SKM-1 treated with dmso at 0.1 percent for 144 hours (cell line): Measurements from ENCODE around the gene CX3CL1.

Source experiments
- DNase-seq: peaks from one replicate; lab custom pipeline; 2025; ENCODE audit not compliant: unreplicated experiment; lab: John Stamatoyannopoulos, UW

CX3CL1 gene

DNA sequence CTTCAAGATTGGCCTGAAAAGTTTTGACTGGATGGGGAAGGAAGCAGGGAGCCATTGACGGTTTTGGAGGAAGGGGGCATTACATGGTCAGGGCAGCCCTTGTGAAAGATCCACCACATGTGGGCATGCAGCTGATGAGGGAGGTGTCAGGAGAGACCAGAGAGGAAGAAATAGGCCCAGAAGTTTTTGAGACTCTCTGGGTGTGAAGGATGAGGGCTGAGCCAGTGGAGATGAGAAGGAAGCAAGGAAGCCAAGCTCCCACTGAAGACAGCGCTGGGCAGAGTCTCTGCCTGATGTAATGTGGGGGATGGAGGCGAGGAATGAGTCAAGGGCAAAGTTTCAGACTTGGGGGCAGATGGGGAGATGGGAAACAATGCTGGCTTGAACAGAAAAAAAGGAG lies 32.8 kb downstream of the CX3CL1 start:
- DNase-seq: no peak

DNA sequence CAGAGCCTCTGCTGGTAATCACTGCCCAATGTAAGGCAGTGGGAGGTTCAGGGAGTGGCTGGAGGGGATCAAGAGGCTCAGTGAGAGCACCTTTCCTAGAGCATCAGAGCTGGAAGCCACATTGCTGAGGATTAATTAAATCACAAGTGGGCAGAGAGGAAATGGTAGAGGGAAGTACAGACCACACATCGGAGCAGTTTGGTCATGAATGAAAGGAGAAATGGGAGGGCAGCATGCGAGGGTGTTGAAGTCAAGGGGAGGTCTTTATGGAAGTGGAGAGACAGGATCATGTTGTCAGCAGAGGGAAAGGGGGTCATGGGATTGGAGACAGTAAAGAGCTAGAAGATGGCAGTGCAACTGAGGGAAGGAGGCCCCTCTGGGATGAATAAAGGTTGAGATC lies 34.6 kb downstream of the CX3CL1 start:
- DNase-seq: peak; percentile 6

DNA sequence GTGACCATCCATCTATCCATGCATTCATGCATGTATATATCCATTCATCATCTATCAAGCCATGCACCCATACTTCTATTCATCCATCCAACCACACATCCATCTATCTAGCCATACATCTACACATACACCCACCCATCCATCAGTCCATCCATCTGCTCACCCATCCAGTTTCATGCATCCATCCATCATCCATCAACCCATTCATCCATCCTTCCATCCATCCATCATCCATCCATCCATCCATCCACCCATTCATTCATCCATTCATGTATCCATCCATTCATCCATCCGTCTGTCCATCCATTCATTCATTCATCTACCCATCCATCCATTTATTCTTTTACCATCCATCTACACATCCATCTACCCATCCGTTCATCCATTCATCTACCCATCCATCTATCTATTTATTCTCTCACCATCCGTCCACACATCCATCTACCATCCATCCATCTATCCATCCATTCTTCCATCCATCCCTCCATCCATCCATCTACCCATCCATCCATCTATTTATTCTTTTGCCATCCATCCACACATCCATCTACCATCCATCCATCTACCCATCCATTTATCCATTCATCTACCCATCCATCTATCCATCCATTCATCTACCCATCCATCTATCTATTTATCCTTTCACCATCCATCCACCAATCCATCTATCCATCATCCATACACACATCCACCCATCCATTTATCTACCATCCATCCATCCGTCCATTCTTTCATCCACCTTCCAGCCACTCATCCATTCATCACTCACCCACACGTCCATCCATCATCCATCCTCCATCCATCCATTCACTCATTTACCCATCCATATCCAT lies 35.4 kb downstream of the CX3CL1 start:
- no peak for DNase-seq

DNA sequence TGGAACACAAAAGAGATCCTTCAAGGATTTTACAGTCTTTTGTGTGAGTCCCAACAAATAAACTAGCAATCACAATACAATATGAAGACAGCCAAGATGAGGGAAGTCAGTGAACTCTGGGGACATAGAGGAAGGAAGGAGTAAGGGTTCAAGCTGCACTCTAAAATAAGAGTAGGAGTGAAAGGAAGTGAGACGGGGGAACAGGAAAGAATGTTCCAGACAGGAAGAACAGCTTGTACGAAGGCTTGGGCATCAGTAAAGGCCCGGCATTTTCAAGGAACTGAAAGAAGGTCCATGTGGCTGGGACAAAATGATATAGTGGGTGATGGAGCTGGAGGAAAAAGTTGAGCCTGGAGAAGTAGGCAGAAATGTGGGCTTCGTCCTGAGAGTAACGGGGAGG lies 36.8 kb downstream of the CX3CL1 start:
- no peak for DNase-seq

DNA sequence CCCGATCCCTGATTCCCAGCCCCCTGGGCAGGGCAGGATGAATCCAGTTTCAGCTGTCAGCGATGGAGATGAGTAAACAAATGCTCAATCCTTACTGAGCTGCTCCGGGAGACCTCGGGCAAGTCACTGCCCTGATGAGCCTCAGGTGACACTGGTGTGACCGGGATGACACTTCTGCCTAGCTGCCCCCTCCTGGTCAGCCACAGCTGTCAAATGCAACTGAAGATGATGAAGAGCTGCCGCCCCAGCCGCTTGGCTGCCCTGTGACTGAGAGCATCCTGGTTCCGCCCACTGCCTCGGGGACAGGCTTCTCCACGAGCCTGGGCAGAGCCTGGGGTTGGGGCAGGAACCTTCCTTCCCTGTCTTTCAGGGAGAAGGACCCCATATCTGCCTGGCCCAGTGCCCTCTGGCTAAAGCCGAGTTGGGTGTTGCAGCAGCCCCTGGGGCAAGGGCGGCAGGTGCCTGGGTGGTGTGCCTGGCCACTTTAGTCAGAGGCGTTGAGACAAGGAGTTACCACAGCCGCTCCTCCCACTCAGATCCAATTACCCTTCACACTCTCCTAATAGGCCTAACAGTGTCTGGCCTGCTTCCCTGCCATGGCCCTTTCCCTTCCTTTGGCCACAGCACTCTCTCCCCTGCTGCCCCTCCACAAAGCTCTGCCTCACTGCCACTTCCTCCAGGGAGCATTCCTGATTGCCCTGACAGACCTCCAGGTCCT lies 37.7 kb downstream of the CX3CL1 start:
- DNase-seq: no peak

DNA sequence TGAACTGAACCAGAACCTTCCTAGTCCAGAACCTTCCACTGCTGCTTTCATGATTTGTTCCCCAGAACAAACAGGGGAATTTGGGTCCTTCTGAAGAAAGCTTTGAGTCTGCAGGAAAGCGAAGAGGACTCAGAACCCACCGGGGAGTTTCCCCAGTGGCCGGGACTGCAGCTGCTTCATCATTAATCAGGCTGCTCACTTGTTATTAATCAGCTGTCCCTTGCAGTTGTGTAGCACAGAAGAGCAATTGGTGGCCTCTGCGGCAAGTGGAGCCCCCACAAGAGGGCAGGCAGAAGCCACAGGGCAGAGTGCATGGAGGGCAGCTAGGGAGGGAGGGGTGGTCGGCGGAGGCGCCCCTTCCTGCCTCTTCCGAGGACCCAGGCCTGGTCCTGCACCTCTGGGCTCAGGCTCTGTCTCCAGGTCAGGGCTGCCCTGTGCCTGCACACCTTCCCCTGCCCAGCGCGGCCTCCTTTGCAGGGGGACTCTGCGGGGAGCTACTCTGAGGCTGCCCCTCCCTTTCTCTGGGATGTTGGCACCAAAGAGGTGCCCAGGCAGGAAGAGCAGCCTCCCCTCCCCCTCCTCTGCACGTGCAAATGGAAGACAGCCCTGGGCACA lies 39.2 kb downstream of the CX3CL1 start:
- no peak for DNase-seq

DNA sequence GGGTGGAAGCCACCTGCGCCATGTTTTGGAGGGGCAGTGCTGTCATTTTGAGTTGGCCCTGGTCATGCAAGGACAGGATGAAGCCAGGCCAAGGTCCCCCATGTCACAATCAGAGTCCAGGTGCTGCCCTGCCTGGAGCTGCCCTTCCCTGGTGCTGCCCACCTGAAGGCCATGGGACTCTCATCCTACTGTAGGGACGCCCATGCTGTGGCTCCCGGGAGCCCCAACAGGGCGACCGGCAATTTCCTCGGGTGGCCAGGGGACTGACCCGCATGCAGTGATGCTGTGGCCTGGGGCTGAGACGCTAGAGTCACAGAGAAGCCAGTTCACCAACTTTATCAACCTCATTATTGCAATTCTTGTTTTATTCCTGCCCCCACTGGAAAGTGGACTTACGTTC lies 40.3 kb downstream of the CX3CL1 start:
- DNase-seq: no peak

DNA sequence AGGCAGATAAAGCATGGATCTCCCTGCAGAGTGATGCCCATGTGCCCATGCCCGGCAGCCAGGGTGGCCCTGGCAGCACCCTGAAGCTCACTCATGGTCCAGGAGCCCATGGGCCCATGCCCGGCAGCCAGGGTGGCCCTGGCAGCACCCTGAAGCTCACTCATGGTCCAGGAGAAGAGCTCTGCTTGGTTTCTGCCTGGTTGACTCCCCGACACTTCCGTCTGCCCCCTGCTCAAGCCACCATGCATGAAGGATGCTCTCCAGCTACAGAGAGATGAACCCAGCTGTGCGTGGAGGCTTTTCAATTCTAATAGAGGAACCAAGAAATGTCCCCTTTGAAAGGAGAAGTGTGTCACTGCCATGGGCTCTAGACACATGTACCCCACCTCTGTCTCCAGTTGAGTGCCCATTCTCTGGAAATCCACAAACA lies 41.0 kb downstream of the CX3CL1 start:
- DNase-seq: no peak

DNA sequence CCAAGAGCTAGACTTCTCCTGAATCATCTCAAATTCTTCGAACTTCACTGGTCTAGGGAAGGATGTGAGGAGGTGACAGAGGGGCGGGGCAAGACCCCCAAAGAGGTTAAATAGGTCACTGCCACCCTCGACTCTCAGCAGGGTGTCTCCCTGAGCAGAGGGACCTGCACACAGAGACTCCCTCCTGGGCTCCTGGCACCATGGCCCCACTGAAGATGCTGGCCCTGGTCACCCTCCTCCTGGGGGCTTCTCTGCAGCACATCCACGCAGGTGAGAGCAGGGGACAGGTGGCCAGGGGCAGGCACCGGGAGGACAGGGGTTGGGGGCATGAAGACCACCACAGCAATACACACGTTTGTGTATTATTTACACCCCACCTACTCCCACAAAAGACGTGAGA lies 41.4 kb downstream of the CX3CL1 start:
- no peak for DNase-seq

DNA sequence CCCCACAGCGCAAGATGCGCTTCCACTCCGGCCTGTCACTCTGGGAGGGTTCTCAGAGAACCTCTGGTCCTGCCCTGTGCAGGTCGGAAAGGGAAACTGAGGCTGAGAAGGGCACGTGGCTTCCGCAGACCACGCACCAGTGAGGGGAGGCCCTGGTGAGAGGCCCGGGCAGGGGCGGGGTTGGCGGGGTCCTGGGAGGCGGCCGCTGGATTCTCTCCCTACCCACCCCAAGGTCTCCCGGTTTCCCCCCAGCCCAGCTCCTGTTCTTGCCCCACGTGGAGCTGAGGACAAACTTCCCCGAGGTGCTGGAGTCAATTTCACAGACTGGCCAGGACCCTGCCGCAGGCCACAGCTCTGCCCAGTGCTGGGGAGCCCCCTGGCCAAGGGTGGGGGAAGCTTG lies 43.8 kb downstream of the CX3CL1 start:
- DNase-seq: no peak

DNA sequence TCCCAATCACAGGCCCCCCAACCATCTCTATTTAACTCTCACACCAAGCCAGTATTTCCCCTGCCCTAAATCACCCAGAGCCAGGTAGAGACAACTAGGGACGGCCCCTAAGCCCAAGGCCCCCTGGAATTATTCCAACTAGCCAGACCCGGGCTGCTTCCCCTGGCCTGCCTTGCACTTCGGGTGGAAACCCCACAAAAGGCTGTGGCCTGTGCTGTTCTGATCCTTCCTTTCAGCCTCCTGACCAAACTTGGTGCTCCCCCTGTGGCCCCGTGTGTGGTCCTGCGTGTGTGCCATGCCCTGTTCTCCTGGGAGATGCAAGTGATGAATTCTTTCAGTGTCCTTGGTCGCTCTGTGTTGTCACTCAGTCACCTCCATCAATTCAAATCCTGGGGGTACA lies 47.2 kb downstream of the CX3CL1 start:
- no peak for DNase-seq

DNA sequence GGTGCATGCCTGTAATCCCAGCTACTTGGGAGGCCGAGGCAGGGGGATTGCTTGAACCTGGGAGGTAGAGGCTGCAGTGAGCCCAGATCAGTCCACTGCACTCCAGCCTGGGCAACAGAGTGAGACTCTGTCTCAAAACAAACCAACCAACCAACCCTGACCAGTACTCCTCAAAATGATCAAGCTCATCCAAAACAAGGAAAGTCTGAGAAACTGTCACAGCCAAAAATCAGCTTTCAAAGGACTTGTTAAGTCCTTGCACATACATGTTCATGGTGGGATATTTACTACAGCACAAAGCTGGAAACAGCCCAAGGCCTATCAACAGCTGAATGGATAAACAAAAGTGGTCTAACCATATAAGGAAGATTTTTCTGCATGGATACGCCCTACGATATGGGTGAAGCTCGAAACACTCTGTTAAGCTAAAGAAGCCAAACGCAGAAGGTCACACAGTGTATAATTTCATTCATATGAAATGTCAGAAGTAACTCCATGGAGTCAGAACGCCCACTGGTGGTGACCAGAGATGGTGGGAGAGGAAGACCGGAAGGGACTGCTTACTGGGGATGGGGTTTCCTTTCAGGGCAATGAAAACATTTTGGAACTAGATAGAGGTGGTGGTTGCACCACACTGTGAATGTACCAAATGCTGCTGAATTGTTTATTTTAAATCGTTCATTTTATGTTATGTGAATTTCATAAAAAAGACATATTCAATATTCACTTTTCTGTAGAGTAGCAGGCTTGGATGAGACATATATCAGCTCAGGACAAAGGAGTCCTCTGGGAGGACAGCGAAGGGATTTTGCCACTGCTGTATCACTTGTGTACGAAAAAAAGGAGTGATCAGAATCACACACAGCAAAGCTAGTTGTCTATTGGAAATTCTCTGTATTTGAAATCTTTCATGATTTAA lies 50.0 kb downstream of the CX3CL1 start:
- peak; percentile 34 for DNase-seq

DNA sequence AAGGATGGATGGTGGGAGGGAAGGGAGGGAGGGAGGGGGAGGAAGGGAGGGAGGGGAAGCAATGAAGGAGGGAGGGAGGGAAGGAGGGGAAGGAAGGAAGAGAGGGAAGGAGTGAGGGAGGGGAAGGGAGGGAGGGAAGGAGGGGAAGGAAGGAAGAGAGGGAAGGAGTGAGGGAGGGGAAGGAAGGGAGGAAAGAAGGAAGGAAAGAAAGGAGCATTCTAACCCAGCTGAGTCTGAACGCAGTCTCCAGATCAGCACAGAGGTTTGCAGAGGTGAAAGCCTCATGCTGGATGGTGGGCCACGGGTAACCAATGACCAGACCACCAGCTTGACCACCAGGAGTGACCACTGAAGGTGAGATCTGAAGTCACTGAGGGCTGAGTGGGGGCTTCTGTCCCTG lies 50.9 kb downstream of the CX3CL1 start:
- no peak for DNase-seq

DNA sequence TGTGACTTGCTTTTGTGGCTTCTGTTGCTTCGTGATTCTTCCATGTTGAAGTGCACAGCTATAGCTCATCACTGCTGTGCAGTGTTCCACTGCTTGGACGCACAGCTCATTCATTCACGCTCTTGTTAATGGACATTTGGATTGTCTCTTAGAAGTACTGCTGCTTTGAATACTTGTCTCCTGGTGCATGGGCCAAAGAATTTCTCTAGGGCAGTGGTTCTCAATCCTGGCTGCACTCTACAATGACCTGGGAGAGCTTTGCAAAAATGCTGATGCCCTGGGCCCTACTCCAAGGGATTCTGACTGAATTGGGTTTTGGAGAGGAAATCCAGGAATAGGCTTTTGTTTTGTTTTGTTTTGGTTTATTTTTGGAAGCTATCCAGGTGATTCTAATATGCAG lies 52.3 kb downstream of the CX3CL1 start:
- no peak for DNase-seq

DNA sequence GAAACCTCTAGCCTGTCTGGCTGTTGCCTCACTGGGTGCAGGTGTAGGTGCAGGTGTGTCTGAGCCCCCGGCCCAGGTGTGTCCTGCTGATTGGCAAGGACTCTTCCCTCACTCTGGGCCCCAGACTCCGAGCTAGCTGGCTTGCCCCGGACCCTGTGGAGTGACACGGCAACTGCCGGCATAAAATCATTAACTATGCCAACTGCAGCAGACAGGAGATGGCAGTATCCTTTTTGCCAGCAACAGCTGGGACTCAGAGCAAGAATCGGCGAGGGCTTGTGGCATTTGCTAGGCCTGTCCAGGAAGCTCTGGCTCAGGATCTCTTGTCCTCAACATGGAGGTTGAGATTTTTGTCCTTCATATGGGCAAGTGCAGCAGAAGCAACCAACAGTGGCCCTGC lies 54.1 kb downstream of the CX3CL1 start:
- no peak for DNase-seq

DNA sequence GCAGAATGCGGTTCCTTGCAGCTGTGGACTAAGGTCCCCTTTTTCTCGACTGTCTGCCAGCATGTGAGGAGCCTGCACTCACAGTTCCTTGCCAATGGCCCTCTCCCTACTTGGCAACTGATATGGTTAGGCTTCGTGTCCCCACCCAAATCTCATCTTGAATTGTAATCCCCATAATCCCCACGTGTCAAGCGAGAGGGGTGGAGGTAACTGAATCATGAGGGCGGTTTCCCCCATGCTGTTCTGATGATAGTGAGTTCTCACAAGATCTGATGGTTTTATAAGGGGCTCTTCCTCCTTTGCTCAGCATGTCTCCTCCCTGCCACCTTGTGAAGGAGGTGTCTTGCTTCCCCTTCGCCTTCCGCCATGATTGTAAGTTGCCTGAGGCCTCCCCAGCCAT lies 55.0 kb downstream of the CX3CL1 start:
- DNase-seq: no peak

DNA sequence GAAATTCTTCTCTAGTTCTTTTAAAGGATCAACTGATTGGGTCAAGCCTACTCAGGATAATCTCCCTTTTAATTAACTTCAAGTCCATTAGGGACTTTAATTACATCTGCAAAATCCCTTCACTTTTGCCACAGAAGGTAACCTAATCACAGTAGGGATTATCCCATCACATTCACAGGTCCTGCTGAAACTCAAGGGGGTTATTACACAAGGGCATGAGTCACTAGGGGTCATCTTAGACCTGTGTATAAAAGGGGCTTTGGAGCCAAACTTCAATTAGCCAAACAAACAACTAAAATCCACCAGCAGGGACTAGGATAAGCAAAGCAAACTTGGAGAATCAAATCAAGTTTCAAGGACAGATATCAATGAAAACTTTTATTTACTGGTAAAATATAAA lies 55.5 kb downstream of the CX3CL1 start:
- DNase-seq: no peak

DNA sequence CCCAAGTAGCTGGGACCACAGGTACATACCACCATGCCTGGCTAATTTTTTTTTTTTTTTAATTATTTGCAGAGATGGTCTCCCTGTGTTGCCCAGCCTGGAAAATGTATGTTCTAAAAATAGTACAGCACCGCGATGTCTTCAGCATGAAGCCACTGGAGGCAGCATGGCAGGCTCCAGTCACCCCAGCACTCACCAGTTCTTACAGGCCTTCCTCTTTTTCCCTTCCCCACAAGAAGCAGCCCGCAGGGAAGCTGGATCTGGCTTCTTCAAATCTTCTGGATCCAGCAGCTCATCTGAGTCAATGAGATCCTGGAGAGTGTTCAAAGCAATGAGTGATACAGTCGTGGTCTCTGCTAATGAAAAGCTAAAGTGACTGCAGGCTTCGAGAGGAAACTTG lies 58.7 kb downstream of the CX3CL1 start:
- DNase-seq: no peak

DNA sequence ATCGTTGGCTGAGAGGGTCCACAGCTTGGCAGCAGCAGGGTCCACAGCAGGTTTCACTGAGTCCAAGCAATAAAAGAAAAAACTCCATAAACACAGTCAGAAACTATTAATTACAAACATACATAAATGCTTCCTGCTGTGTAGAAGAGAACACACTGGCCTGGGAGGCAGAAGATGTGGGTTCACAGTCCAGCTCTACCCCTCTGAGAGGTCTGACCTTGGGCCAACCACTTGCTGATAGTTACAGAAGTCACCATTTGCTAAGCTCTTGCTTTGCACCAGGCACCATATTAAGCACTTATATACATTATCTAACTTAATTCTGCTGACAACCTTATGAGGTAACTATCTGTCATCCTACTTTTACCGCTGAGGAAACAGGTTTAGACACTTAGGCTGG lies 60.2 kb downstream of the CX3CL1 start:
- DNase-seq: no peak

DNA sequence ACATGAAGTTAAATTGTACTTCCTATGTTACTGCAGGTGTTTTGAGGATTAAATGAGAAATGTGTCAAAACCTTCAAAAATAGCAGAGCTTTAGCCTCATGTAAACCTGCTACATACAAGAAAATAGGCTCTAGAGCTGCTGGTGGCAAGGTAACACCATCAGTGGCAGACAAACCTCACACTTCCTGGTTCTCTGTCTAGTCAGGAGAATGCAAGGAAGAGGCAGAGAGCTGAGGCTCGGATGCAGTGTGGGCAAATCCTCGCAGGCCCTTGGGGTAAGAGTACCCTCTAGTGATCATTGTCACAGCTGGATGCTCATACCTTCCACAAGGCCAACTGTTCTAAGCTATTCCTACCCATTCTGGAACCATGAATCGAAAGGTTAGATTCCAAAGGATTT lies 60.7 kb downstream of the CX3CL1 start:
- no peak for DNase-seq

DNA sequence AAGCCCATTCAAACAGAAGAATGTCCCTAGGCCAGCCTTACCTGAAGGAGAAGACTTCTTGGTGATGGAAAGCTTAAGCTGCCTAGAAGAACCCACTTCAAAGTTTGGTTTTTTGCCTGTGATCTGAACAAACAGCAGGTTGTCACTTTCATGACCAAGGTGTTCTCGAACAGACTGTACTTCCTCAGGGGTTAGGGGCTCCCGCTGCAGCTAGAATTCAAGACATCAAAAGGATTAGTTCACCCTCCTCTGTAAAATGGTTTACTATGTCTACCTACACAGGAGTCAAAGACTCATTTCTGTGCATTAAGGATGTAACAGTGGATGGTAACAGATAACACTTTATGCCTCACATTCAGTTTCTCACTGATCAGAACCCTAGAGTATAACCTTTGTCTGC lies 61.7 kb downstream of the CX3CL1 start:
- no peak for DNase-seq
